NCI-H1092 (cell line): ENCODE data around the gene NCAPD2.
"Not testable (repeated sequence)": the region's sequence is repeated elsewhere in the genome, so short reads cannot be mapped to it uniquely, and the experiment has no call there.

Experiments used
- DNase-seq: peaks from one replicate; lab custom pipeline; 2025; lab: John Stamatoyannopoulos, UW

NCAPD2 gene

GRCh38 chr12:6463216-6463615 is 30.7 kb upstream of the NCAPD2 start:
- no peak for DNase-seq

- DNase-seq, result no peak
These were observed 30.0 kb upstream of the NCAPD2 start for GRCh38 chr12:6463858-6464257.

- no peak for DNase-seq
These were observed 29.4 kb upstream of the NCAPD2 start for GRCh38 chr12:6464531-6464930.

GRCh38 chr12:6465467-6466183 is 28.3 kb upstream of the NCAPD2 start:
- DNase-seq, result peak; percentile 58

- DNase-seq, result no peak
These were observed 27.7 kb upstream of the NCAPD2 start for GRCh38 chr12:6466184-6466573.

GRCh38 chr12:6466751-6467150 is 27.2 kb upstream of the NCAPD2 start:
- not testable (repeated sequence) for DNase-seq

GRCh38 chr12:6467571-6468282 is 26.2 kb upstream of the NCAPD2 start:
- DNase-seq, result not testable (repeated sequence)

GRCh38 chr12:6468283-6468575 is 25.7 kb upstream of the NCAPD2 start:
- no peak for DNase-seq

GRCh38 chr12:6469092-6469491 is 24.8 kb upstream of the NCAPD2 start:
- no peak for DNase-seq

- no peak for DNase-seq
These were observed 24.1 kb upstream of the NCAPD2 start for GRCh38 chr12:6469609-6470374.

GRCh38 chr12:6470375-6471163 is 23.3 kb upstream of the NCAPD2 start, which contains the start of gene VAMP1:
TSS of gene VAMP1 (minus strand) at chr12:6470677. CDS start at chr12:6470531, 146 bp downstream.
- peak; percentile 88 for DNase-seq

- no peak for DNase-seq
These were observed 21.9 kb upstream of the NCAPD2 start for GRCh38 chr12:6471989-6472360.

- no peak for DNase-seq
These were observed 21.4 kb upstream of the NCAPD2 start for GRCh38 chr12:6472491-6472890.

GRCh38 chr12:6475233-6475975 is 18.5 kb upstream of the NCAPD2 start:
- not testable (repeated sequence) for DNase-seq

GRCh38 chr12:6476489-6476888 is 17.4 kb upstream of the NCAPD2 start:
- DNase-seq, result no peak

- DNase-seq, result not testable (repeated sequence)
These were observed 16.1 kb upstream of the NCAPD2 start for GRCh38 chr12:6477601-6478377.

- no peak for DNase-seq
These were observed 15.5 kb upstream of the NCAPD2 start for GRCh38 chr12:6478416-6478815.

GRCh38 chr12:6488240-6488639 is 5.7 kb upstream of the NCAPD2 start:
- no peak for DNase-seq

- DNase-seq, result no peak
These were observed 4.5 kb upstream of the NCAPD2 start for GRCh38 chr12:6489449-6489848.

- DNase-seq, result not testable (repeated sequence)
These were observed 3.2 kb upstream of the NCAPD2 start for GRCh38 chr12:6490673-6491072.
